ENCODE results near the gene PKMYT1. TPM values are rescaled to one million over a fixed set of nuclear protein-coding genes. Genes with fewer than 3 reads are reported as not detected.
A peak's percentile ranks its signal among the peaks of the same experiment; 100 is the strongest.

Gene PKMYT1
- polyA plus RNA-seq, 2 donors, result 20.7 to 22.3 TPM

GRCh38 chr16:2955779-2956578, 24.3 kb downstream of the PKMYT1 start:
- no peaks in the 10 kb centered on the region for H3K9me3 ChIP-seq (ENCODE audit: control insufficient read depth in 2 of 2, insufficient read depth in 1 of 2, low read depth in 1 of 2, low read length in 1 of 2)
- H3K4me3 ChIP-seq (ENCODE audit: low read depth in 1 of 2, low read length in 2 of 2), result peak overlapping the region in 1 of 2 donors; percentile 6
- WGBS, 2 donors, result 34 to 36% methylated on average over 16 to 21 of the region's 21 CpGs
- peaks cover 0 to 6% of the 10 kb centered on the region in 2 donors for H3K4me1 ChIP-seq (ENCODE audit: control insufficient read depth in 2 of 2, insufficient read depth in 2 of 2, low read length in 1 of 2)
- no peak overlapping the region for H3K27ac ChIP-seq (ENCODE audit: low read depth in 2 of 2, low read length in 1 of 2)
- H3K27me3 ChIP-seq (ENCODE audit: control insufficient read depth in 1 of 2, insufficient read depth in 2 of 2, low read length in 2 of 2), result no peaks in the 10 kb centered on the region
- no peaks in the 10 kb centered on the region for H3K36me3 ChIP-seq (ENCODE audit: control insufficient read depth in 2 of 2, insufficient read depth in 2 of 2, low read length in 1 of 2)

GRCh38 chr16:2955438-2955778, 24.8 kb downstream of the PKMYT1 start:
- peaks cover 0 to 6% of the 10 kb centered on the region in 2 donors for H3K4me1 ChIP-seq (ENCODE audit: control insufficient read depth in 2 of 2, insufficient read depth in 2 of 2, low read length in 1 of 2)
- no peaks in the 10 kb centered on the region for H3K9me3 ChIP-seq (ENCODE audit: control insufficient read depth in 2 of 2, insufficient read depth in 1 of 2, low read depth in 1 of 2, low read length in 1 of 2)
- no peaks in the 10 kb centered on the region for H3K36me3 ChIP-seq (ENCODE audit: control insufficient read depth in 2 of 2, insufficient read depth in 2 of 2, low read length in 1 of 2)
- no peak overlapping the region for H3K27ac ChIP-seq (ENCODE audit: low read depth in 2 of 2, low read length in 1 of 2)
- H3K4me3 ChIP-seq (ENCODE audit: low read depth in 1 of 2, low read length in 2 of 2), result no peak overlapping the region
- no peaks in the 10 kb centered on the region for H3K27me3 ChIP-seq (ENCODE audit: control insufficient read depth in 1 of 2, insufficient read depth in 2 of 2, low read length in 2 of 2)
- WGBS, 2 donors, result 43 to 49% methylated on average over 10 of the region's 10 CpGs

GRCh38 chr16:2954656-2955381, 25.4 kb downstream of the PKMYT1 start:
- Histone ChIP-seq H3K36me3 (ENCODE audit: control insufficient read depth in 2 of 2, insufficient read depth in 2 of 2, low read length in 1 of 2) (no peaks in the 10 kb centered on the region), H3K27ac (ENCODE audit: low read depth in 2 of 2, low read length in 1 of 2) (no peak overlapping the region), H3K9me3 (ENCODE audit: control insufficient read depth in 2 of 2, insufficient read depth in 1 of 2, low read depth in 1 of 2, low read length in 1 of 2) (no peaks in the 10 kb centered on the region), H3K27me3 (ENCODE audit: control insufficient read depth in 1 of 2, insufficient read depth in 2 of 2, low read length in 2 of 2) (no peaks in the 10 kb centered on the region), H3K4me3 (ENCODE audit: low read depth in 1 of 2, low read length in 2 of 2) (no peak overlapping the region), H3K4me1 (ENCODE audit: control insufficient read depth in 2 of 2, insufficient read depth in 2 of 2, low read length in 1 of 2) (peaks cover 0 to 6% of the 10 kb centered on the region in 2 donors)
- 45 to 51% methylated on average over 25 to 26 of the region's 26 CpGs for WGBS, 2 donors

GRCh38 chr16:2953706-2954627, 26.3 kb downstream of the PKMYT1 start:
- H3K27ac ChIP-seq (ENCODE audit: low read depth in 2 of 2, low read length in 1 of 2), result no peak overlapping the region
- H3K4me3 ChIP-seq (ENCODE audit: low read depth in 1 of 2, low read length in 2 of 2), result no peak overlapping the region
- H3K27me3 ChIP-seq (ENCODE audit: control insufficient read depth in 1 of 2, insufficient read depth in 2 of 2, low read length in 2 of 2), result no peaks in the 10 kb centered on the region
- WGBS, 2 donors, result 60 to 66% methylated on average over 31 of the region's 31 CpGs
- H3K36me3 ChIP-seq (ENCODE audit: control insufficient read depth in 2 of 2, insufficient read depth in 2 of 2, low read length in 1 of 2), result peaks cover 0 to 4% of the 10 kb centered on the region in 2 donors
- H3K4me1 ChIP-seq (ENCODE audit: control insufficient read depth in 2 of 2, insufficient read depth in 2 of 2, low read length in 1 of 2), result peaks cover 0 to 3% of the 10 kb centered on the region in 2 donors
- no peaks in the 10 kb centered on the region for H3K9me3 ChIP-seq (ENCODE audit: control insufficient read depth in 2 of 2, insufficient read depth in 1 of 2, low read depth in 1 of 2, low read length in 1 of 2)

- 36 to 45% methylated on average over 11 of the region's 11 CpGs for WGBS, 2 donors
Measured at GRCh38 chr16:2952679-2953078, 27.6 kb downstream of the PKMYT1 start.

GRCh38 chr16:2950773-2951172, 29.5 kb downstream of the PKMYT1 start:
- H3K4me3 ChIP-seq (ENCODE audit: low read depth in 1 of 2, low read length in 2 of 2), result no peak overlapping the region
- no peaks in the 10 kb centered on the region for H3K9me3 ChIP-seq (ENCODE audit: control insufficient read depth in 2 of 2, insufficient read depth in 1 of 2, low read depth in 1 of 2, low read length in 1 of 2)
- H3K36me3 ChIP-seq (ENCODE audit: control insufficient read depth in 2 of 2, insufficient read depth in 2 of 2, low read length in 1 of 2), result peaks cover 0 to 7% of the 10 kb centered on the region in 2 donors
- H3K27ac ChIP-seq (ENCODE audit: low read depth in 2 of 2, low read length in 1 of 2), result no peak overlapping the region
- WGBS, 2 donors, result 87 to 88% methylated on average over 16 of the region's 16 CpGs
- H3K4me1 ChIP-seq (ENCODE audit: control insufficient read depth in 2 of 2, insufficient read depth in 2 of 2, low read length in 1 of 2), result peaks cover 0 to 3% of the 10 kb centered on the region in 2 donors
- H3K27me3 ChIP-seq (ENCODE audit: control insufficient read depth in 1 of 2, insufficient read depth in 2 of 2, low read length in 2 of 2), result no peaks in the 10 kb centered on the region

More at GRCh38 chr16:2952679-2953078, 27.6 kb downstream of the PKMYT1 start:
- H3K27me3 ChIP-seq (ENCODE audit: control insufficient read depth in 1 of 2, insufficient read depth in 2 of 2, low read length in 2 of 2), result no peaks in the 10 kb centered on the region
- no peak overlapping the region for H3K4me3 ChIP-seq (ENCODE audit: low read depth in 1 of 2, low read length in 2 of 2)
- H3K4me1 ChIP-seq (ENCODE audit: control insufficient read depth in 2 of 2, insufficient read depth in 2 of 2, low read length in 1 of 2), result peaks cover 0 to 3% of the 10 kb centered on the region in 2 donors
- no peak overlapping the region for H3K27ac ChIP-seq (ENCODE audit: low read depth in 2 of 2, low read length in 1 of 2)
- no peaks in the 10 kb centered on the region for H3K9me3 ChIP-seq (ENCODE audit: control insufficient read depth in 2 of 2, insufficient read depth in 1 of 2, low read depth in 1 of 2, low read length in 1 of 2)
- H3K36me3 ChIP-seq (ENCODE audit: control insufficient read depth in 2 of 2, insufficient read depth in 2 of 2, low read length in 1 of 2), result peaks cover 0 to 7% of the 10 kb centered on the region in 2 donors

- H3K27ac ChIP-seq (ENCODE audit: low read depth in 2 of 2, low read length in 1 of 2), result no peak overlapping the region
- peaks cover 0 to 7% of the 10 kb centered on the region in 2 donors for H3K36me3 ChIP-seq (ENCODE audit: control insufficient read depth in 2 of 2, insufficient read depth in 2 of 2, low read length in 1 of 2)
- H3K4me1 ChIP-seq (ENCODE audit: control insufficient read depth in 2 of 2, insufficient read depth in 2 of 2, low read length in 1 of 2), result peaks cover 0 to 3% of the 10 kb centered on the region in 2 donors
- H3K27me3 ChIP-seq (ENCODE audit: control insufficient read depth in 1 of 2, insufficient read depth in 2 of 2, low read length in 2 of 2), result no peaks in the 10 kb centered on the region
- H3K4me3 ChIP-seq (ENCODE audit: low read depth in 1 of 2, low read length in 2 of 2), result no peak overlapping the region
- WGBS, 2 donors, result 92 to 96% methylated on average over 11 to 13 of the region's 13 CpGs
- no peaks in the 10 kb centered on the region for H3K9me3 ChIP-seq (ENCODE audit: control insufficient read depth in 2 of 2, insufficient read depth in 1 of 2, low read depth in 1 of 2, low read length in 1 of 2)
Measured at GRCh38 chr16:2950353-2950724, 29.9 kb downstream of the PKMYT1 start.

- WGBS, 2 donors, result 88 to 90% methylated on average over 19 of the region's 19 CpGs
Measured at GRCh38 chr16:2949705-2950352, 30.4 kb downstream of the PKMYT1 start.

More at GRCh38 chr16:2949705-2950352, 30.4 kb downstream of the PKMYT1 start:
- Histone ChIP-seq H3K4me3 (ENCODE audit: low read depth in 1 of 2, low read length in 2 of 2) (no peak overlapping the region), H3K9me3 (ENCODE audit: control insufficient read depth in 2 of 2, insufficient read depth in 1 of 2, low read depth in 1 of 2, low read length in 1 of 2) (no peaks in the 10 kb centered on the region), H3K27me3 (ENCODE audit: control insufficient read depth in 1 of 2, insufficient read depth in 2 of 2, low read length in 2 of 2) (no peaks in the 10 kb centered on the region), H3K4me1 (ENCODE audit: control insufficient read depth in 2 of 2, insufficient read depth in 2 of 2, low read length in 1 of 2) (peaks cover 0 to 3% of the 10 kb centered on the region in 2 donors), H3K36me3 (ENCODE audit: control insufficient read depth in 2 of 2, insufficient read depth in 2 of 2, low read length in 1 of 2) (peaks cover 0 to 7% of the 10 kb centered on the region in 2 donors), H3K27ac (ENCODE audit: low read depth in 2 of 2, low read length in 1 of 2) (no peak overlapping the region)
